HG02884 (cell line): ENCODE results near the gene GSG1L.

Source experiments
- ATAC-seq: cut with Tn5 transposase; IDR thresholded peaks from one replicate; pipeline ENCODE4 v1.9.1; 2021; ENCODE audit warnings: mild to moderate bottlenecking, moderate library complexity; ENCODE audit not compliant: unreplicated experiment

Gene GSG1L

DNA sequence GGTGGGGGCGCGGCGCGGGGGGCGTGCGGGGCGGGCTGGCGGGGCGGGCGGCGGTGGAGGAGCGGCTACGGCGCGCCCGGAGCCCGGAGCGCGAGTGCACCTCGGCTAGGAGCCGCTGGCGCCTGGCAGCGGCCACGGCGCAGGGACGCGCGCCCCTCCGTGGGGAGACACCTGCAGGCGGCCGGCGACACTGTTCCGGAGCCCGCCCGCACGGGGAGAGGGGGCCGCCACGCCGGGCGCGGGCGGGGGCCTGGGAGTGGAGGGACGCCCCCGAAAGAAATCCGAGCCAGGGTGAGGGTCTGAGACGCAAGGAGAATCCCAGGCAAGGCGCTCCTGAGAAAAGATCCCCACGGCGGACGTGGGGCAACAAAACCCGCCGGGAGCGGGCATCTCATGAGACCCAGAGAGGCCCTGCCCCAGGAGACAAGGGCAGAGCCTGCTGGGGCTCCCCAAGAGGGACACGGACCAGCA lies at the start of gene GSG1L:
TSS of gene GSG1L (minus strand) at position 124 of the 471 bp plus-strand sequence. CDS start 290 bp downstream, outside the sequence.
- no peak for ATAC-seq

DNA sequence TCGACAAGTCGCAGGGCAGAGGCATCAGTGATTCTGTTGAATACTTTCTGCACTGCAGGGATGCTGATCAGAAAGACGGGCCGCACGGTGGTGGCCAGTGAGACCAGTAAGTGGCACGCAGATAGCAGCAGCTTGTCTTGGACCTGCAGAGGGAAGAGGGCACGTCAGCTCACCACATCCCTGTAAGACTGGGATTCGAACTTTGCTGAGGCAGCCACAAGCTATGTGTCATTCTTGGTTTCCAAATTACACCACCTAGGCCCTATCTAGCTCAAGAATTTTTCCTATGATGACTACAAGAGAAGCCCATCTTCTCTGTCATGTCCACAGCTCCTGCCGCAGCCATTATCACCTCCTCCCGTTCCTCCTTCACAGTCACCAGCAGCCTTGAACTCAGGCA lies 49.4 kb upstream of the GSG1L start:
- ATAC-seq: no peak

DNA sequence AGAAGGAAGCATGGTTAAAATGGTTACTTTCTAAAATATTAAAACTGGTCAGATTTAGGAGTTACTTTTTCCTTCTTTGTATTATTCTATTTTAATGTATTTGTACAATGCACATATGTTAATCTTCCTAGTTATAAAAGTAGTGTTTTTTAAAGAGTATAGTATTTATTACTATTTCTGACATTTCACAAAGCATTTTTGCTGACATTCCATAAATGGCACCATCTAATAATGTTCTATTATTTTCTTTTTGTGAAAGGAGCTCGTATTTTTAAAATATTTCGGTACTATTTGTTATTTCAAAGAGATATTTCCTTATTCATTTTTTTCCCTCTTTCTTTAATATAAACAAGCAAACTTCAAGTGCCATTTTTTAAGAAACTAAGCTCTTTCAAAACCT lies 47.5 kb upstream of the GSG1L start:
- no peak for ATAC-seq

DNA sequence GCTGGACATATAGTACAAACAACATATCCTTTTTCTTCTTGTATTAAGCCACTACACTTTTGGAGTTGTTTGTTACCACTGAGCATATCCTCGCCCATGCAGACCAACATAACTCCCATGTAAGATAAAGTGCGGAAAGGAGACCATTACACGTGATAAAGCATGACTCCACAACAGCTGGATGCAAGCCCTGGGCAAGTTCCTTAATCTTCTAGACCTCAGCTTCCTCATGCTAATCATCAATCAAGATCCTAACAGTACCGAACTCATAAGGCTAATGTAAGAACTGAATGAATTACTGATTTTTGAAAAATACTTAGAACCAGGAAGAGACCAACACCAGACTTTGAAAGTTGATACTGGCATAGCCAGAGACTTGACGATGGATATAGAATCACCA lies 47.0 kb upstream of the GSG1L start:
- ATAC-seq: no peak

DNA sequence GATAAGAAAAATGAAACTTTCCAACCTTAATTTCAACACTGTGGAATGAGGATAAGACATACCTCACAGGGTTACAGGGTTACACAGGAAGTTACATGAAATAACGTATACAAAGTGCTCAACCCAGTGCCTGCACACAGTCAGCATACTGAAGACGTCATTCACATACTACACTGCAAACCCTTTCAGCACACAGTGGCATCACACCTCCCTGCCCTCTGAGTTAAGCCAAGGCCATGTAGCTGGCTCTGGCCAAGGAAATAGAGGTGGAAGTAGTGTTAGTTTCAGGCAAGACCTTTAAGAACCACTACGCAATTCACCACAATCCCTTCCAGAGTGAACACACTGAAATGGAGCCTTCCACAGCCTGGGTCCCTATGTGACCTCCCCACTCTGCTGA lies 46.6 kb upstream of the GSG1L start:
- no peak for ATAC-seq

DNA sequence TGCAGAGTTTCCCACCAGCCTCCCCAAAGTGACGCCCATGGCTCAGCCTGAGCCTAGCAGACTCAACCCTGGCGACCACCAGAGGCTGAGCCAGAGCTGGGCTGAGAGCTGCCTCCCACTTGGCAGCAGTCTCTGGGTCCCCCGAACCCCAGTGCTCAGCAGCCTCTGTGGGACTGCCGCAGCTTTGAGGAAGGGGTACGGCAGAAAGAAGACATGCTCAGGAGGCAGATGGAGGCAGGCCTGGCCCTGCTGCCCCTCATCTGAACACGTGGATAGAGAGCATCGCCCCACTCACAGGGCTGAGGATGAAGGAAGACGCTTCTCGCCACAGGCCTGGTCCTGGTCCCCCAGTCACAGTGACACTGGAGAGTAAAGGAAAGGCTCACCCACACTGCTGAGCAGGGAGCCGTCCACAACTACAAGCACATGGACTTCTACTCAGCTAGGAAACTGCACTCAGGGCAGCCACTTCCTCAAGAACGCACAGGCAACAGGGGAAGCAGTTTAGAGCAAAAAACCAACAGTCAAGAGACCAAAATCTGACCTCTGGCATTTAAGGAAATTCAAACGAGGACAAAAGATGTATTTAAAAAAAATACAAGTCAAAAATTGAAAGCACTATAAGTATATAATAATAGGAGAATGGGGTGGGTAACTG lies 45.2 kb upstream of the GSG1L start:
- no peak for ATAC-seq

DNA sequence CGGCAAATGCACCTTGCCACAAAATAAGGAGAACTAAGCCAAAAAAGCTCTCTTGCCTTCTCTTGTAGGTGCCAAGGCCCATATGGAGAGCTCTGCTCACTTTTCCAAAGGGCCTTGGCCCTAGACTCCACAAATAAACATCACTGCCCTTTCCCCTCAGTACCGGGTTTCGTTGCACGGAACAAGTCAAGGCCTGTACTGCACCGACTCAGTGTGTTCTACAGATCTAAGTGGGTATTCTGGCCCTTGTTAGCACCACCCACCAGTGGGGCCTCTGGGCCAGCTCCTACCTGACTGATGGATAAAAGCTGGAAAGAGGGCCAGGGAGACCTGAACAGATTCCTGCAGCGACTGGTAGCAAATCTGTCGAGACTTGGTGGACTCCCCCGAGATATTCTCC lies 43.7 kb upstream of the GSG1L start:
- no peak for ATAC-seq

DNA sequence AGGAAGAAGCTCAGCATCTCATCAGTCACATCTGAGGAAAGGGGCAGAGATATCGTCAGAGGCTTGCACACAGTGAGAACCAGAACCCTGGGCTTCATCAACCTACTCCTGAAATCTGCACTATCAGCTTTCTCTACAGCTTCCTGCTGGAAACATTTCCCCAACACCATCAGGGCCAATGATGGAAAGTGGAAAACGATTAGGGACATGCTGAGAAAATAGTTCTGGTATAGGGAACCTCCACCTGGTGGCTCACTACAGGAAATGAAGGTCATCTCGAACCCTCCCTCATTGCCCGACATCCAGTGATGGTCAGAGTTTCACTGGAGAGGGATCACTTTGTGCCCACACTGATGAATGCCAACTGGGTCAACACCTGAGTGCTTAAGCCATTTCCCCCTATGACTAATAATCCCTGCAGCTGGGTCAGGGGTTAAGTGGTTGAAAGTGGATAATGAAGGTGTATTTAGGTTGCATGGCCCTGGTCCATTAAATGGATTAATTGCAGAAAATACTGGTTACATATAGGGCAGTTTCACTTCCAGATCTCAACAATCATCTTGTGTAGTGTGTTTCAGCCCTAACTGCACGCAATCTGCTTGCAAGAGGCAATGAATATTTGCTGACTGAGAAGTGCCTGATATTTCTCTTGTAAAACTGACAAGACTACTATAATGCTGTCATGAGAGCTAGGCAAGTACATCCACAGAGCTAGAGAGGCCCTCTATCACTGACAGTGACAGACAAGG lies 43.1 kb upstream of the GSG1L start:
- no peak for ATAC-seq

DNA sequence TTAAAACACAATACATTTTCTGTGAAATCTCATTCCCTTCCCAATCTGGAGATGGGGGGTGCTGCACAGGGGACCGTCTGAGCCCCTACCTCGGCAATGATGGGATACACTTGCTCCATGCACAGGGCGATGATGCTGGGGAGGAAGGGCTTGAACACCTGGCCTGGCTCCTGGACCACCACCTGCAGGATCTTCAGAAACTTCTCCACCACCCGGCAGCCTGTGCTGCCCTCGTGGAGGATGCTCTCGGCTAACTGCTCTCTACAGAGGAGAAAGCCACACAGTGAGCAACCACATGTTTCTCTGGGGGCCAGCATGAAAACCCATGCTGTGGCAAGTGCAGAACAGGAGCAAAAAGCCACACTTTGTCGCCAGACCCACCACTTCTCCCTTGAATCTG lies 42.4 kb upstream of the GSG1L start:
- ATAC-seq: no peak

DNA sequence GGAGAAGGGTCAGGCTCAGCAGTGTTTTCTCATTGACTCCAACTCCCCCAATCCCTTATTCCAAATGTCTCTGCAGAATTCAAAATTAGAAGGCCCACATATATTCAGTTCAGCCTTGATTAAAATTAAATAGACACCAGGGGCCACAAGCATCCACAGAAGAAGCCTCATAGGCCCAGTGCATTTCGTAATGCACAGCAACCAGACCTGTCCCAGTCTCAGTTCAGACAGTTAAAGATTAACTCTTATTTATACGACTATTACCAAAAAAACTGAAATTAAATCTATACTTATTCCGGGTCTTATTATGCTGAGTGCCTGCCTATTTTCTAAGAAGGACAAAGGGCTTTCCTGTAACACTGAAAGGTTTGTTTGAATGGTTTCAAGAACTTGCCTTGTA lies 41.8 kb upstream of the GSG1L start:
- ATAC-seq: no peak

DNA sequence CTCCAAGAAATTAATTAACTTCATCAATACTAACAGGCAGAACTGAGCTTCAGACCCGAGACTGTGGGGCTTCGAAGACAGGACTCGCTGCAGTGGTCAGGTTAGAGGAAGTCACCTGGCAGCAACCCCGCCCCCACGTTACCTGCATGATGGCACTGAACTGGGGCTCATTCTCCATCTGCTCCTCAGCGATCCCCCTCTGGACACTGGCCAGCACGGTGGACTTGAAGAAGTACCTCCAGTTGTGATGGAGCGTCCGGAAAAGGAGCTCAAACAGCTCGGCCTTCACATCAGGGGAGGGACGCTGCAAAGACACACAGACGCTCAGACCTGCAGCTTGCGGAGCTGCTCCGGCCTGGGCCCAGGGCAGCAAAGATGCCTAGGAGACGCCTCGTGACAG lies 40.9 kb upstream of the GSG1L start:
- no peak for ATAC-seq

DNA sequence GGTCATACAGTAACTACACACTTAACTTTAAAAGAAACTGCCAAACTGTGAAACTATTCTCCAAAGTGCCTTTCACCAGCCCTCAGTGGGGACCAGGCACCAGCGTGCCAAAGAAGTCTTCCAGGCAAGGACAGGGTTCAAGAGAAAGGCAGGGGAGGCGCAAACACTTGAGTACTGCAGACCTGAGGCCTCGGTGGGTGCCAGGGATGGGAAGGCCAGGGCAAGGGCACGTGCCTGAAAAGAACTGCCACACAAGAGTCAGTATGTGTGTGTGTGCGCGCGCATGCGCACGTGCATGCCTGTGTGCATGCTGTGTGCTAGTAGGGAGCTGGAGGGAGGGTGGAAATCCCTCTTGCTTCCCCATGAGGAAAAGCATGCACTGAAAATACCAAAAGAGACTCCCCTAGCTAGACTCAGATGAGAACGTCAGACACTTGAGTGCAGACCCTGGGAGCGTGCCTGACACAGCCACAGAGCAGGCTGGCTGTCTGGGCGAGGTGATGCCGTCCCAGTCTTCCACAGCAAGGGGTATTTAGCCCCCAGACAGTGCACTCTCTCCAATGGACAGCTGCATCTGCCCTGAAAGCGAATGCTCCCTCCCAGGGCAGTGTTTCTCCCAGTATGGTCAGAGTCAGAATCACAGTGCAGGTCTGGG lies 40.1 kb upstream of the GSG1L start:
- no peak for ATAC-seq

DNA sequence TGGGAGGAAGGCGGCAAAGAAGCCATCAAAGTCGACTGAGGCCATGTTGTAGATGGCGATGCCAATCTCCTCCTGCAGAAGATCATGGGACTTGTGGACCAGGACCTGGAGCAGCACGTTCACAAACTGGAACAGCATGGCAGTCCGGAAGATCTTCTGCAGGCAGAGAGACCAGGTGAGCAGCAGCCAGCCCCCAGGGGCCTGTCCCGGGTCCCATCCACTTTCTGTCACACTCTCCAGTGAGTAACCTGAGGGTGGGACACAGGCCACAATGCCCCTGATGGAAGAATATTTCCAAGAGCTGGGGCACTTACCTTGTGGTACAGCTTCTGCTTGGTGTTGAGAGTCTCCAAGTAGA lies 38.0 kb upstream of the GSG1L start:
- ATAC-seq: no peak

DNA sequence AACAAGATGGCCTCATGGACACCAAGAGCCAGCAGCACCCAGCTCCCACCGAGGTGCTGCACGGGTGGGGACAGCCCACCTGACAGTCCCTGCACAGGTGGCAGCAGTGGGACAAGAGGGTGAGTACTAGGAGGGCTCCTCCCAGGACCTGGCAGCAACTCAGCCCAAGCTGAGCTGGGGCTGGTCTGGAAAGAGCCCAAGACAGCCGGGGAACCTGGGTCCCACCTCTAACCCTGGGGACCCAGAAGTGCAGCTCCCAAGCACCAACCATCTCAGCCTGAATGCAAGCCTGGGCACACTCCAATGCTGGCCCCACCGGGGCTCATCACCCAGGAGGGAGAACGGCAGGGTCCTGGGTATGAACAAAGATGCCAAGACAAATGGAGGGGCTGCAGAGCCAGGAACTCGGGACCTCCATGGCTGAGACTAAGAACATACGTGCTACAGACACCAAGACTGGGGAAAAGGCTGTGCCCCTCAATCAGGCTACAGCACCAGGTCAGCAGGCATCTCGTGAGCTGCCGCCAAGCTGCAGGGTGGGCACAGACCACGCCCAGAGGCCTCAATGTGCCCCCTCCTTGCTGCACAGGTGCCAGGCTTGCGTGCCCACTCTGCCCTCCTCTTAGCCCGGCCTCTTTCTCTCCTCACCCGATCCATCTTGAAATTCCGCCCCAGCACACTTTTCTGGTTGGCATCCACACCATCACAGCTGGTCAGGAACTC lies 37.5 kb upstream of the GSG1L start:
- ATAC-seq: no peak

DNA sequence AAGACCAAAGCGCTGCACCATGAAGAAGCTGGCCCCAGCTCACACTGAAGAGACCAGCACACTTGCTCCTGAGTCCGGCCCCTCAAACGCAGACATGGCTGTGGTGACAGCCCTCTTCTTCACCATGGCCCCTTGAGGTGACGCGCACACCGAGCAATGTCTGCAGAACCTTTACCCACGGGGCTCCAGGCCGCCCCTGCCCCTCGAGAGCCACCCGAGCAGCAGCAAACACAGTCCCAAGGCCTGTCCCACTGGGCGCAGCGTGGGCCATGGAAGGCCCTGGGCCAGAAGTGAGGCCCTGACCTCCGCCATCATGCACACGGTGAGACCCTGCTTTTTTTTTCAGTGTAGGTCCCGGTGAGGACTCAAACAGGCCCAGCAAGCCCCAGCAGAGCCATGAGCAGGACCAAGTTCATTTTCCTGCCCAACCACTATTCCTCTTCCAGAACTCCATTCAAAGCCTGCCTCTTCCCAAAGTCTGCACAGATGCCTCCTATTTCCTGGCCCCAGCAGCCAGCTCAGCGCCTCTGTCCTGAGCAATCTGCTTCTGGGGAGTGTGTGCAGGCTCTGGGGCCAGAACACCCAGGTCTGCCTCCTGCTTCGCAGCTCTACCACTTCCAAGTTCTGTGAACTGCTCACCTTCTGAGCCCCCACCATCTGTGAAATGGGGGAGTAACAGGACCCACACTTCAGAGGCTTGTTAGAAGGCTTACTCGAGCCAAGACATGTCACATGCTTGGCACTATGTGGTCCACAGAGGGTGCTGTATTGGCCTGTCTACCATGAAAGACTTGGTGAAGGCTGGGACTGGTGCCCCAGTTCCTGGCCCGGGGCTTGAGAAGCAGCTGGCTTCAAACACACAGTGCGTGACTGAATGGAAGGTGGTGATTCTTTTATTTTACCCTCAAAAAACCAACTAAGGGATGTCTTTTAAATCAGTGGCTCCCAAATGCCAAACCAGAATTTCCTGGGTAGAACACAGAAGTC lies 35.7 kb upstream of the GSG1L start:
- ATAC-seq: no peak

DNA sequence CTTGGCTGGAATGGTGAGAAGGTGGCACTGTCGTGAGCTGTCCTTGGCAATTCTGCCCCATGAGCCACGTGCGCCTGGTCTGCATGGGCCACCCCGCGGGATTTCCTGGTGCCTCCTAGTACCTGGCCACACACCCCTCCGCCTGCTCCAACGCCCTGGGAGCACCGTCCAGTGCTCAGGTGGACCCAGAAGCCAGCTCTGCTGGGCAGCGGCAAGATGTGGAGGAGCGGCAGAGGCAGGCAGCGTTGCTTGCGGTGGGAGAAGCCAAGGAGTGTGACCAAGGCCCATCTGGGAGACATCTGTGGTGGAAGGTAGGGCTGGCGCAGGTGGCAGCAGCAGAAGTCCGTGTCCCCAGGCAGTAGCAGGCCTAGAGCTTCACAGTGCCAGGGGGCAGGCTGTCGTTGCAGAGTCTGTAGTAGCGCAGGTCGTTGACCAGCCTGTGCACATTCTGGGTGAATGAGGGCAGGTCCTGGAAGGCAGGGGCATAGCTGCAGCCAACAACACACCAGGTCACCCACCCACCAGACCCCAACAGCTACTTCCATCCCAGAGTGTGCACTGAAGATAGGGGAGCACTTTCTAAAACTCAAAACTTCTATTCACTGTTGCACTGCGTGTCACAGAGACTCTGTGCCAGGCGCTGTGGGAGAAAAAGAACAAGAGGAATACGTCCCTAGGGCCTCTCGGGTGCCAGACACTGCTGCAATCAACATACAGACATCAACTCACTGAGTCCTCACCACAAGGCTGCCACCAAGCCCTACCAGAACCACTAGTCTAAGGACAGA lies 34.9 kb upstream of the GSG1L start:
- no peak for ATAC-seq

DNA sequence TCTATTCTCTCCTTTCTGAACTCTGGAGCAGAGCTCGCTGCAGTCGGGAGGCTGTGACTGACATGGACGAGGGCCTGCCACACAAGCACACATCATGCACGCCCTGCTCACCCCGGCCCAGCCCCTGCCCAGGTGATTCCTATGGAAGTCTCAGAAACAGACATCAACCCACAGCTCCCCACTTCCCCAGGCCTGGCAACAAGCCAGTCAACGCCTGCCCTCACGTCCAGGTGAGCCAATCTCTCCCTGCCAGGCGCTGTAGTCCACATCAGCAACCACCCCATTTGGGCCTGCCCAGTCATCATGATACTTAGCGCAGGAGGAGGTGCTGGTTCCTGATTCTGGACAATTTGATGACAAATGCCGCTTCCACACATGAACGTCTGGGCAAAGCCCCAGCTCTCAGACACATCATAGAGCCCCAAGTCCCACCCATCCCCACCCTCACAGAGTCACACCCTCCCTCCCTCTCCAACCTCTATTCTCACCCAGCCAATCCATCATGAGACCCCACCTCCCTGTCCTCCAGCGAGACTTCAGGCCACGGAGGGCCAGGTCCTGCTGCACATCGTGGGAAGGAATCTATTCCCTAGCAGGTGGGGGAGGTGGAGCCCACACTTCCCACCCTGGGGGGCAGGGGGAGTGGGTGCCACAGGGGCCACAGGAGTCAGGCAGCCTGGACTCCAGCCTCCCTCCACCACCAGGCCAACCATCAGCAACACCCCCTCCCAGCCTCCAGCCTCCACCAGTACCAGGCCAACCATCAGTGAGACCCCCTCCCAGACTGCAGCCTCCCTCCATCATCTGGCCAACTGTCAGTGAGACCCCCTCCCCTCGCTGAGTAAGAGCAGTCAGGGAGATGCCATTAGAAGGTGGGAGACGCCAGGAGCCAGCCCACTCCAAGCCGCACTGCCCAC lies 33.7 kb upstream of the GSG1L start:
- ATAC-seq: no peak

DNA sequence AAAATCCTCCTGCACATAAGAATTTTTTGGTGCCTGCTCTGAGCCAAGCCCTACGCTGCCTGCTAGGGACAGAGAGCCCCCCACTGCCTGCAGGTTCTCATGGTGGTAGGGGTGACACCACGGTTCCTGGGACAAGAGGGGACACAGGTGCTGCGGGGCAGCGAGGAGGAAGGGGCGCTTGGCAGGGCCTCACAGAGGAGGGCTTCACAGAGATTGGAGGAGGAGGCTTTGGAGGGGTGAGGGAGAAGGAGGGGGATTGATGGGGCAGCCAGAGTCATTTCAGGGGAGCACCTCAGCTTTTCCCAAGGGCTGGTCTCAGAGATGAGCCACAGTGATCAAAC lies 29.8 kb upstream of the GSG1L start:
- ATAC-seq: no peak
